PC-9 (cell line): ENCODE results near the gene UBR4. TPM values are rescaled to one million over a fixed set of nuclear protein-coding genes. Genes with fewer than 3 reads are reported as not detected.

Source experiments
- BruUV-seq: library from RNA; stranded (reverse); fragments of 400-500 nt; replicated peaks from 2 replicates; lab custom pipeline; 2021; lab: Mats Ljungman, UMichigan
- CTCF ChIA-PET: fragments of 300-600 bp; sonication (Branson Sonifier 250); formaldehyde crosslinking; loops from one replicate; lab custom pipeline; 2022; ENCODE audit warnings: antibody characterized with exemption; lab: Charles Lee
- POLR2A ChIA-PET: fragments of 300-600 bp; sonication (Branson Sonifier 250); formaldehyde crosslinking; loops from one replicate; lab custom pipeline; 2022; ENCODE audit warnings: antibody characterized with exemption; ENCODE audit not compliant: unreplicated experiment; lab: Charles Lee
- DNase-seq, 2 experiments: peaks; one replicate each; pipeline versions ENCODE4 v3.0.0 to v3.0.0-alpha.2; 2015 to 2022; ENCODE audit warnings: mixed read lengths in 1 of 2
- H2AFZ ChIP-seq: fragments of 200-600 bp; sonication (generic); 2 replicates; pipeline ENCODE4 v1.8.1; 2017; ENCODE audit warnings: antibody characterized with exemption
- H3F3A ChIP-seq: fragments of 200-600 bp; sonication (generic); 2 replicates; pipeline ENCODE4 v1.8.1; 2017; ENCODE audit warnings: antibody characterized with exemption, mild to moderate bottlenecking, low read depth; ENCODE audit not compliant: insufficient read depth
- H3K27ac ChIP-seq: fragments of 200-600 bp; sonication (generic); 2 replicates; pipeline ENCODE4 v1.6.1; 2016; ENCODE audit warnings: mixed run types
- H3K27me3 ChIP-seq: fragments of 200-600 bp; sonication (generic); 2 replicates; pipeline ENCODE4 v1.6.1; 2016; ENCODE audit warnings: low read depth, mixed run types; ENCODE audit not compliant: insufficient read depth
- H3K36me3 ChIP-seq: fragments of 200-600 bp; sonication (generic); 2 replicates; pipeline ENCODE4 v1.6.1; 2016; ENCODE audit warnings: low read depth, mixed run types
- H3K4me1 ChIP-seq: fragments of 200-600 bp; sonication (generic); replicated peaks from 2 replicates; pipeline ENCODE4 v1.6.1; 2016; ENCODE audit warnings: mixed run types; ENCODE audit not compliant: insufficient read depth
- H3K4me2 ChIP-seq: fragments of 200-600 bp; sonication (generic); 2 replicates; pipeline ENCODE4 v1.6.1; 2017; ENCODE audit warnings: mixed run types
- H3K4me3 ChIP-seq: fragments of 200-600 bp; sonication (generic); 2 replicates; pipeline ENCODE4 v1.6.1; 2016; ENCODE audit warnings: mixed run types
- H3K79me2 ChIP-seq: fragments of 200-600 bp; sonication (generic); 2 replicates; pipeline ENCODE4 v1.6.1; 2017; ENCODE audit warnings: low read depth, mixed run types
- H3K9me2 ChIP-seq: fragments of 200-600 bp; sonication (generic); 2 replicates; pipeline ENCODE4 v1.8.1; 2017; ENCODE audit warnings: mild to moderate bottlenecking; ENCODE audit not compliant: insufficient read depth
- H3K9me3 ChIP-seq: fragments of 200-600 bp; sonication (generic); 2 replicates; pipeline ENCODE4 v1.8.1; 2016; ENCODE audit warnings: low read depth; ENCODE audit not compliant: insufficient read depth
- H4K20me1 ChIP-seq: fragments of 200-600 bp; sonication (generic); 2 replicates; pipeline ENCODE4 v1.8.1; 2017; ENCODE audit not compliant: insufficient read depth
- CTCF ChIP-seq: fragments of 200-600 bp; sonication (generic); conservative IDR thresholded peaks from 2 replicates; pipeline ENCODE4 v1.6.1; 2017; ENCODE audit warnings: mixed run types, antibody characterized with exemption, mild to moderate bottlenecking, moderate library complexity
- EZH2 ChIP-seq: fragments of 200-600 bp; sonication (generic); IDR thresholded peaks from 2 replicates; pipeline ENCODE4 v1.8.0; 2017; ENCODE audit warnings: antibody characterized with exemption, low read depth
- intact Hi-C: fragments of 100-400 bp; cut with micrococcal nuclease; formaldehyde crosslinking; loops from one replicate; pipeline ENCODE4 v1.10.0; 2022; ENCODE audit not compliant: unreplicated experiment
- total RNA-seq: library from RNA; stranded (reverse); gene quantifications from 2 replicates; pipeline ENCODE4 v1.2.3, GENCODE V29; 2021

The UBR4 gene
- total RNA-seq, 1 experiment from 2014 or later, result 117 TPM

- no peaks in the 10 kb centered on the region for H3K9me3 ChIP-seq
- H3F3A ChIP-seq, result peaks cover 3% of the 10 kb centered on the region; the same call in 1 of the 2 replicates
- H4K20me1 ChIP-seq, result no peaks in the 10 kb centered on the region
- intact Hi-C loops, result loop anchor here (5.0 kb wide), 1 partner anchor 35 kb away; no protein-coding TSS in a partner anchor
- peak overlapping the region; percentile 31; the same call in 1 of the 2 replicates for H3K4me2 ChIP-seq
- H3K79me2 ChIP-seq, result no peaks in the 10 kb centered on the region
- no peaks in the 10 kb centered on the region for H3K9me2 ChIP-seq
- H3K4me3 ChIP-seq, result no peak overlapping the region
- H3K4me1 ChIP-seq, result peaks cover 21% of the 10 kb centered on the region
- CTCF ChIA-PET, result interaction anchor here (0.5 to 0.7 kb wide), 2 partner anchors 374 to 435 kb away, joined by 3 to 11 read pairs; no protein-coding TSS in a partner anchor
- H3K27ac ChIP-seq, result peak overlapping the region; percentile 62; the same call in 1 of the 2 replicates
- no peaks in the 10 kb centered on the region for H3K27me3 ChIP-seq
- TF ChIP-seq EZH2 (no peak), CTCF (no peak)
- BruUV-seq, result no TSS peak
- DNase-seq, result peak; percentile 54 to 60
- POLR2A ChIA-PET, result interaction anchor here (1.1 kb wide), 1 partner anchor 11 kb away, joined by 5 read pairs; no protein-coding TSS in a partner anchor
- H3K36me3 ChIP-seq, result no peaks in the 10 kb centered on the region
- H2AFZ ChIP-seq, result no peak overlapping the region
Observed at GRCh38 chr1:19067182-19067911, 142.7 kb downstream of the UBR4 start.

GRCh38 chr1:19066874-19067181, 143.2 kb downstream of the UBR4 start:
- intact Hi-C loops, result loop anchor here (5.0 kb wide), 1 partner anchor 35 kb away; no protein-coding TSS in a partner anchor
- BruUV-seq, result no TSS peak
- peaks cover 21% of the 10 kb centered on the region for H3K4me1 ChIP-seq
- no peak for DNase-seq
- H2AFZ ChIP-seq, result no peak overlapping the region
- TF ChIP-seq CTCF (no peak), EZH2 (no peak)
- H3K4me2 ChIP-seq, result peak overlapping the region; percentile 31; the same call in 1 of the 2 replicates
- CTCF ChIA-PET, result no interaction called here
- H3K27me3 ChIP-seq, result no peaks in the 10 kb centered on the region
- no peak overlapping the region for H3K4me3 ChIP-seq
- no peaks in the 10 kb centered on the region for H3K9me2 ChIP-seq
- POLR2A ChIA-PET, result interaction anchor here (1.1 kb wide), 1 partner anchor 11 kb away, joined by 5 read pairs; no protein-coding TSS in a partner anchor
- no peaks in the 10 kb centered on the region for H3K79me2 ChIP-seq
- H3K9me3 ChIP-seq, result no peaks in the 10 kb centered on the region
- peaks cover 3% of the 10 kb centered on the region; the same call in 1 of the 2 replicates for H3F3A ChIP-seq
- H4K20me1 ChIP-seq, result no peaks in the 10 kb centered on the region
- no peaks in the 10 kb centered on the region for H3K36me3 ChIP-seq
- H3K27ac ChIP-seq, result peak overlapping the region; percentile 62

GRCh38 chr1:19066248-19066873, 143.7 kb downstream of the UBR4 start:
- intact Hi-C loops, result loop anchor here (5.0 kb wide), 1 partner anchor 34 kb away; no protein-coding TSS in a partner anchor
- Histone ChIP-seq H3F3A (peaks cover 3% of the 10 kb centered on the region; the same call in 1 of the 2 replicates), H3K27ac (peak overlapping the region; percentile 62), H3K4me3 (no peak overlapping the region), H3K27me3 (no peaks in the 10 kb centered on the region), H2AFZ (no peak overlapping the region), H3K4me1 (peaks cover 21% of the 10 kb centered on the region), H4K20me1 (no peaks in the 10 kb centered on the region), H3K79me2 (no peaks in the 10 kb centered on the region), H3K36me3 (no peaks in the 10 kb centered on the region), H3K4me2 (peak overlapping the region; percentile 31; the same call in 1 of the 2 replicates), H3K9me2 (no peaks in the 10 kb centered on the region), H3K9me3 (no peaks in the 10 kb centered on the region)
- peak in 1 of 2 experiments; percentile 44 for DNase-seq
- TF ChIP-seq EZH2 (no peak), CTCF (no peak)
- ChIA-PET POLR2A (interaction anchor here (1.1 kb wide), 1 partner anchor 10 kb away, joined by 5 read pairs; no protein-coding TSS in a partner anchor), CTCF (no interaction called here)
- BruUV-seq, result no TSS peak
